Activated T-helper 1 cell treated with anti-CD3 and anti-CD28 coated beads, Interleukin-2, amount 50 U/mL, for 16 hours (primary cell): ENCODE measurements around the gene SLAMF6.
A peak's percentile ranks its signal among the peaks of the same experiment; 100 is the strongest.
"Not testable (repeated sequence)": the region's sequence is repeated elsewhere in the genome, so short reads cannot be mapped to it uniquely, and the experiment has no call there.

ENCODE experiments used
- DNase-seq, 2 donors: peaks; one replicate each; pipeline ENCODE4 v3.0.0-alpha.2; 2020; ENCODE audit warnings: low read depth in 1 of 2, low spot score in 1 of 2

SLAMF6 gene

GRCh38 chr1:160544647-160545046, 21.6 kb upstream of the SLAMF6 start:
- no peak for DNase-seq

- no peak for DNase-seq
Measured at GRCh38 chr1:160542303-160542945, 19.4 kb upstream of the SLAMF6 start.

- DNase-seq = no peak
Measured at GRCh38 chr1:160541622-160542302, 18.7 kb upstream of the SLAMF6 start.

GRCh38 chr1:160540859-160541233, 17.8 kb upstream of the SLAMF6 start:
- no peak for DNase-seq

- peak in 1 of 2 donors; percentile 16 for DNase-seq
Measured at GRCh38 chr1:160539990-160540858, 17.2 kb upstream of the SLAMF6 start.

- DNase-seq = no peak
Measured at GRCh38 chr1:160539684-160539989, 16.6 kb upstream of the SLAMF6 start.

GRCh38 chr1:160538985-160539651, 16.1 kb upstream of the SLAMF6 start:
- DNase-seq = no peak

- no peak for DNase-seq
Measured at GRCh38 chr1:160537714-160538665, 14.9 kb upstream of the SLAMF6 start.

GRCh38 chr1:160534823-160535605, 12.0 kb upstream of the SLAMF6 start:
- no peak for DNase-seq

GRCh38 chr1:160532557-160532813, 9.4 kb upstream of the SLAMF6 start:
- not testable (repeated sequence) for DNase-seq

- DNase-seq = not testable (repeated sequence)
Measured at GRCh38 chr1:160531809-160532556, 8.9 kb upstream of the SLAMF6 start.

GRCh38 chr1:160529401-160529952, 6.4 kb upstream of the SLAMF6 start:
- not testable (repeated sequence) for DNase-seq

- not testable (repeated sequence) for DNase-seq
Measured at GRCh38 chr1:160523789-160524188, 734 bp upstream of the SLAMF6 start.

GRCh38 chr1:160522136-160522535, 919 bp downstream of the SLAMF6 start:
- no peak for DNase-seq

- DNase-seq = no peak
Measured at GRCh38 chr1:160521554-160521953, 1.5 kb downstream of the SLAMF6 start.

GRCh38 chr1:160520999-160521398, 2.1 kb downstream of the SLAMF6 start:
- no peak for DNase-seq

GRCh38 chr1:160520582-160520981, 2.5 kb downstream of the SLAMF6 start:
- DNase-seq = no peak

- no peak for DNase-seq
Measured at GRCh38 chr1:160519642-160520435, 3.2 kb downstream of the SLAMF6 start.
